Right lobe of liver (tissue), 4 donors: ENCODE data around the gene TRIM17.

ENCODE experiments used
- POLR2A ChIP-seq: fragments of 450-650 bp; IDR thresholded peaks from one replicate; pipeline ENCODE4 v1.6.1; 2017; ENCODE audit warnings: antibody characterized with exemption, mild to moderate bottlenecking
- TF ChIP-seq, protein P1 (sequence below), 4 donors: fragments of 200-600 bp in 3 of 4; fragments of 450-650 bp in 1 of 4; IDR thresholded peaks; one replicate each; pipeline versions ENCODE4 v1.5.1 to v1.8.0; 2016 to 2022; ENCODE audit warnings: antibody characterized with exemption in 4 of 4, mild to moderate bottlenecking in 2 of 4
- donor health status: DM: no; HTN: no; CAD: no.
- donor health status: DM: no; HTN: no; CAD: no.
- donor health status: DM: no; HTN: yes; CAD: no.

DNA sequence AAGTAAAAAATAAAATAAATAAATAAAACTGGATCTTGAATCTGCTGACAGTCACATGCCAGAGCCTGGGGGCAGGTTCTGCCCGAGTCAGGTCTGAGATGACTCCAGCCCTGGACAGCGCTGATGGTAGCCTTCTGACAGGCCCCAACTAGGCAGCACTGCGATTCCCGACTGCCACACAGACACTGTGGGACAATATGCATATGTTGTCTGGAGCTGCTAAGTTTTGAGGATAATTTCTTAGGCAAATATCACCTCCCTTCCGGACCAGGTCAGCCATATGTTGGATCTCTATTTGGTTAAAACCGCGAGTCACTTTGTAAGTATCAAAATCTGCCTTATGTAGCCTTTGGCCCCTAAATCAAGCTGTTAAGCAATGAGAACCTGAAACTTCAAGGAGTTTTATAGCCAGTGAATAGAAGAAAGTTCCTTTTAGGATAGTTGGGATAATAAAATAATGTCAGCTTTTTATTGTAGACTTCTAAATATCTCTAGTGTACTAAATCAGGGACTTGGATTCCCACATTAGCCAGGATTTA lies 20.8 kb upstream of the TRIM17 start:
- TF ChIP-seq, protein P1, sequence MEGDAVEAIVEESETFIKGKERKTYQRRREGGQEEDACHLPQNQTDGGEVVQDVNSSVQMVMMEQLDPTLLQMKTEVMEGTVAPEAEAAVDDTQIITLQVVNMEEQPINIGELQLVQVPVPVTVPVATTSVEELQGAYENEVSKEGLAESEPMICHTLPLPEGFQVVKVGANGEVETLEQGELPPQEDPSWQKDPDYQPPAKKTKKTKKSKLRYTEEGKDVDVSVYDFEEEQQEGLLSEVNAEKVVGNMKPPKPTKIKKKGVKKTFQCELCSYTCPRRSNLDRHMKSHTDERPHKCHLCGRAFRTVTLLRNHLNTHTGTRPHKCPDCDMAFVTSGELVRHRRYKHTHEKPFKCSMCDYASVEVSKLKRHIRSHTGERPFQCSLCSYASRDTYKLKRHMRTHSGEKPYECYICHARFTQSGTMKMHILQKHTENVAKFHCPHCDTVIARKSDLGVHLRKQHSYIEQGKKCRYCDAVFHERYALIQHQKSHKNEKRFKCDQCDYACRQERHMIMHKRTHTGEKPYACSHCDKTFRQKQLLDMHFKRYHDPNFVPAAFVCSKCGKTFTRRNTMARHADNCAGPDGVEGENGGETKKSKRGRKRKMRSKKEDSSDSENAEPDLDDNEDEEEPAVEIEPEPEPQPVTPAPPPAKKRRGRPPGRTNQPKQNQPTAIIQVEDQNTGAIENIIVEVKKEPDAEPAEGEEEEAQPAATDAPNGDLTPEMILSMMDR (IDR thresholded peaks at IDR 0.05) = no peak
- no peak for TF ChIP-seq POLR2A
